ENCODE results near the gene PRLR.
"Not testable (repeated sequence)": the region's sequence is repeated elsewhere in the genome, so short reads cannot be mapped to it uniquely, and the experiment has no call there.

PRLR gene

GRCh38 chr5:35112300-35112699 lies 118.0 kb downstream of the PRLR start:
- H3K4me3 ChIP-seq (ENCODE audit: low read depth, low read length) = no peak overlapping the region
- no peak for DNase-seq (ENCODE audit: low read depth)
- TF ChIP-seq, protein P1, sequence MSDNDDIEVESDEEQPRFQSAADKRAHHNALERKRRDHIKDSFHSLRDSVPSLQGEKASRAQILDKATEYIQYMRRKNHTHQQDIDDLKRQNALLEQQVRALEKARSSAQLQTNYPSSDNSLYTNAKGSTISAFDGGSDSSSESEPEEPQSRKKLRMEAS (IDR thresholded peaks at IDR 0.05; ENCODE audit: low read depth, low read length) = no peak
- TF ChIP-seq POLR2A (IDR thresholded peaks at IDR 0.05; ENCODE audit: extremely low read depth, insufficient read length) (no peak), CTCF (IDR thresholded peaks at IDR 0.05; ENCODE audit: low read depth, low read length) (no peak)

DNA sequence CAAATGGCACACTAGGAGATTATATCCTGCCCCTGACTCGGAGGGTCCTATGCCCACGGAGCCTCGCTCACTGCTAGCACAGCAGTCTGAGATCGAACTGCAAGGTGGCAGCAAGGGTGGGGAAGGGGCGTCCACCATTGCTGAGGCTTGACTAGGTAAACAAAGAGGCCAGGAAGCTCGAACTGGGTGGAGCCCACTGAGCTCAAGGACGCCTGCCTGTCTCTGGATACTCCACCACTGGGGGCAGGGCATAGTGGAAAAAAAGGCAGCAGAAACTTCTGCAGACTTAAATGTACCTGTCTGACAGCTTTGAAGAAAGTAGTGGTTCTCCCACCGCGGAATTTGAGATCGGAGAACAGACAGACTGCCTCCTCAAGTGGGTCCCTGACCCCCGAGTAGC lies 125.7 kb downstream of the PRLR start:
- H3K4me3 ChIP-seq (ENCODE audit: low read depth, low read length); DNase-seq (ENCODE audit: low read depth): not testable (repeated sequence)

GRCh38 chr5:35103637-35104299 lies 126.5 kb downstream of the PRLR start:
- no peak for DNase-seq (ENCODE audit: low read depth)
- H3K4me3 ChIP-seq (ENCODE audit: low read depth, low read length) = no peak overlapping the region
- TF ChIP-seq MYC (IDR thresholded peaks at IDR 0.05; ENCODE audit: low read depth, low read length) = no peak
- TF ChIP-seq POLR2A (IDR thresholded peaks at IDR 0.05; ENCODE audit: extremely low read depth, insufficient read length) = no peak
- TF ChIP-seq, protein P1 (IDR thresholded peaks at IDR 0.05; ENCODE audit: low read depth, low read length) = no peak
- TF ChIP-seq CTCF (IDR thresholded peaks at IDR 0.05; ENCODE audit: low read depth, low read length) = no peak

GRCh38 chr5:35101720-35102119 lies 128.6 kb downstream of the PRLR start:
- not testable (repeated sequence) for DNase-seq (ENCODE audit: low read depth); H3K4me3 ChIP-seq (ENCODE audit: low read depth, low read length)

GRCh38 chr5:35101016-35101415 lies 129.3 kb downstream of the PRLR start:
- H3K4me3 ChIP-seq (ENCODE audit: low read depth, low read length) = no peak overlapping the region
- DNase-seq (ENCODE audit: low read depth) = no peak
- TF ChIP-seq POLR2A (IDR thresholded peaks at IDR 0.05; ENCODE audit: extremely low read depth, insufficient read length) = no peak
- no peak for TF ChIP-seq MYC (IDR thresholded peaks at IDR 0.05; ENCODE audit: low read depth, low read length)
- no peak for TF ChIP-seq CTCF (IDR thresholded peaks at IDR 0.05; ENCODE audit: low read depth, low read length)
- TF ChIP-seq, protein P1 (IDR thresholded peaks at IDR 0.05; ENCODE audit: low read depth, low read length) = no peak

- H3K4me3 ChIP-seq (ENCODE audit: low read depth, low read length) = no peak overlapping the region
- no peak for DNase-seq (ENCODE audit: low read depth)
- no peak for TF ChIP-seq POLR2A (IDR thresholded peaks at IDR 0.05; ENCODE audit: extremely low read depth, insufficient read length)
- TF ChIP-seq CTCF (IDR thresholded peaks at IDR 0.05; ENCODE audit: low read depth, low read length) = no peak
- TF ChIP-seq, protein P1 (IDR thresholded peaks at IDR 0.05; ENCODE audit: low read depth, low read length) = no peak
- TF ChIP-seq MYC (IDR thresholded peaks at IDR 0.05; ENCODE audit: low read depth, low read length) = no peak
These were observed 132.1 kb downstream of the PRLR start for GRCh38 chr5:35098214-35098613.

GRCh38 chr5:35096932-35097331 lies 133.4 kb downstream of the PRLR start:
- DNase-seq (ENCODE audit: low read depth) = no peak
- TF ChIP-seq, protein P1 (IDR thresholded peaks at IDR 0.05; ENCODE audit: low read depth, low read length) = no peak
- TF ChIP-seq CTCF (IDR thresholded peaks at IDR 0.05; ENCODE audit: low read depth, low read length) (no peak), POLR2A (IDR thresholded peaks at IDR 0.05; ENCODE audit: extremely low read depth, insufficient read length) (no peak), MYC (IDR thresholded peaks at IDR 0.05; ENCODE audit: low read depth, low read length) (no peak)
- no peak overlapping the region for H3K4me3 ChIP-seq (ENCODE audit: low read depth, low read length)

Data from NB4 (cell line).